NCI-H2107 treated with DMSO at 0.1 percent for 48 hours (cell line): ENCODE results near the gene TNPO2.
"Not testable (repeated sequence)": the region's sequence is repeated elsewhere in the genome, so short reads cannot be mapped to it uniquely, and the experiment has no call there.

ENCODE experiments used
- DNase-seq: peaks from one replicate; lab custom pipeline; 2025; ENCODE audit not compliant: unreplicated experiment; lab: John Stamatoyannopoulos, UW

TNPO2 gene

GRCh38 chr19:12737835-12738351, 14.2 kb upstream of the TNPO2 start:
- DNase-seq = no peak

- peak; percentile 99 for DNase-seq
Measured at GRCh38 chr19:12736995-12737834, 13.5 kb upstream of the TNPO2 start, which contains the start of gene GET3. TSS of gene GET3 (plus strand) at chr19:12737497. CDS start at chr19:12737506, 9 bp downstream.

GRCh38 chr19:12733369-12734214, 9.9 kb upstream of the TNPO2 start:
- peak; percentile 15 for DNase-seq

- no peak for DNase-seq
Measured at GRCh38 chr19:12731337-12731736, 7.6 kb upstream of the TNPO2 start.

GRCh38 chr19:12730064-12730463, 6.3 kb upstream of the TNPO2 start:
- DNase-seq = no peak

GRCh38 chr19:12727745-12728433, 4.2 kb upstream of the TNPO2 start:
- DNase-seq = no peak

GRCh38 chr19:12726988-12727316, 3.2 kb upstream of the TNPO2 start:
- DNase-seq = no peak

GRCh38 chr19:12725612-12726011, 1.9 kb upstream of the TNPO2 start:
- DNase-seq = not testable (repeated sequence)

- DNase-seq = no peak
Measured at GRCh38 chr19:12723381-12723640, 421 bp downstream of the TNPO2 start.

GRCh38 chr19:12722566-12723380, 959 bp downstream of the TNPO2 start:
- peak; percentile 96 for DNase-seq

- DNase-seq = no peak
Measured at GRCh38 chr19:12721656-12722565, 1.8 kb downstream of the TNPO2 start.

GRCh38 chr19:12720851-12721655, 2.7 kb downstream of the TNPO2 start:
- no peak for DNase-seq

GRCh38 chr19:12720296-12720695, 3.4 kb downstream of the TNPO2 start:
- DNase-seq = no peak

- DNase-seq = no peak
Measured at GRCh38 chr19:12715929-12716328, 7.8 kb downstream of the TNPO2 start.

GRCh38 chr19:12715102-12715501, 8.6 kb downstream of the TNPO2 start:
- DNase-seq = no peak

- DNase-seq = not testable (repeated sequence)
Measured at GRCh38 chr19:12713304-12713703, 10.4 kb downstream of the TNPO2 start.

GRCh38 chr19:12712077-12712476, 11.7 kb downstream of the TNPO2 start:
- DNase-seq = not testable (repeated sequence)

GRCh38 chr19:12711187-12711586, 12.5 kb downstream of the TNPO2 start:
- no peak for DNase-seq

GRCh38 chr19:12708641-12709040, 15.1 kb downstream of the TNPO2 start:
- no peak for DNase-seq
